HFFc6 (cell line): Measurements from ENCODE around the gene PPM1E. TPM values are rescaled to one million over a fixed set of nuclear protein-coding genes. Genes with fewer than 3 reads are reported as not detected.
A peak's percentile ranks its signal among the peaks of the same experiment; 100 is the strongest.
"Not testable (repeated sequence)": the region's sequence is repeated elsewhere in the genome, so short reads cannot be mapped to it uniquely, and the experiment has no call there.

ENCODE experiments used
- DNase-seq: peaks from one replicate; pipeline ENCODE4 v3.0.0-alpha.2; 2018
- H3K27ac Mint-ChIP-seq: 2 replicates; pipeline ENCODE4 v1.8.0; 2020; ENCODE audit warnings: mild to moderate bottlenecking, mixed read lengths
- H3K27me3 Mint-ChIP-seq: 2 replicates; pipeline ENCODE4 v1.8.0; 2021; ENCODE audit warnings: mild to moderate bottlenecking, moderate library complexity, mixed read lengths; ENCODE audit not compliant: insufficient read depth
- H3K36me3 Mint-ChIP-seq: 2 replicates; pipeline ENCODE4 v1.8.0; 2021; ENCODE audit warnings: low read depth, mixed read lengths
- H3K4me1 Mint-ChIP-seq: 2 replicates; pipeline ENCODE4 v1.8.0; 2020; ENCODE audit warnings: low read depth, mixed read lengths
- H3K4me3 Mint-ChIP-seq: 2 replicates; pipeline ENCODE4 v1.8.0; 2020; ENCODE audit warnings: mild to moderate bottlenecking, moderate library complexity, mixed read lengths
- H3K9me3 Mint-ChIP-seq: 2 replicates; pipeline ENCODE4 v1.8.0; 2020; ENCODE audit warnings: mild to moderate bottlenecking, mixed read lengths
- CTCF ChIP-seq: fragments of 200-600 bp; sonication (generic); IDR thresholded peaks from 2 replicates; pipeline ENCODE4 v1.5.0; 2021; ENCODE audit warnings: antibody characterized with exemption, mild to moderate bottlenecking
- total RNA-seq, 6 experiments: library from RNA; stranded (reverse); fragmentation: NEBNext Ultra II Directional; extraction: Animal tissue kit (Norgen Biotek cat#: 25700); gene quantifications; 2 replicates in 1 of 6; 3 replicates in 5 of 6; pipeline ENCODE4 v1.2.3, GENCODE V29; 2021

The PPM1E gene
- total RNA-seq, 6 experiments from 2014 or later: not detected

GRCh38 chr17:58956997-58957724 is 201.5 kb downstream of the PPM1E start:
- H3K27ac Mint-ChIP-seq: no peak overlapping the region
- DNase-seq: peak; percentile 14
- H3K36me3 Mint-ChIP-seq: no peaks in the 10 kb centered on the region
- no peak for TF ChIP-seq CTCF
- H3K9me3 Mint-ChIP-seq: no peaks in the 10 kb centered on the region; the same call in 1 of the 2 replicates
- peaks cover 20% of the 10 kb centered on the region for H3K4me1 Mint-ChIP-seq
- H3K4me3 Mint-ChIP-seq: no peak overlapping the region
- peaks cover 4% of the 10 kb centered on the region; the same call in 1 of the 2 replicates for H3K27me3 Mint-ChIP-seq

- not testable (repeated sequence) for H3K9me3 Mint-ChIP-seq, H3K27ac Mint-ChIP-seq, DNase-seq, H3K36me3 Mint-ChIP-seq, H3K27me3 Mint-ChIP-seq, H3K4me3 Mint-ChIP-seq
- peaks cover 20% of the 10 kb centered on the region for H3K4me1 Mint-ChIP-seq
Measured at GRCh38 chr17:58957725-58958073, 202.0 kb downstream of the PPM1E start.

GRCh38 chr17:58960068-58960467 is 204.4 kb downstream of the PPM1E start:
- peak; percentile 92 for DNase-seq
- Mint-ChIP-seq H3K4me1 (peaks cover 20% of the 10 kb centered on the region), H3K27me3 (no peaks in the 10 kb centered on the region), H3K27ac (peak overlapping the region; percentile 23), H3K4me3 (no peak overlapping the region), H3K36me3 (no peaks in the 10 kb centered on the region), H3K9me3 (no peaks in the 10 kb centered on the region)
- TF ChIP-seq CTCF: peak; percentile 66; the same call in 1 of the 2 replicates

- Mint-ChIP-seq H3K27ac (no peak overlapping the region), H3K4me1 (peaks cover 22% of the 10 kb centered on the region), H3K36me3 (no peaks in the 10 kb centered on the region), H3K27me3 (no peaks in the 10 kb centered on the region), H3K4me3 (no peak overlapping the region), H3K9me3 (no peaks in the 10 kb centered on the region)
- no peak for DNase-seq
- no peak for TF ChIP-seq CTCF
Measured at GRCh38 chr17:58965221-58965620, 209.6 kb downstream of the PPM1E start.

GRCh38 chr17:58966208-58966607 is 210.6 kb downstream of the PPM1E start:
- H3K27me3 Mint-ChIP-seq: no peaks in the 10 kb centered on the region
- no peaks in the 10 kb centered on the region for H3K36me3 Mint-ChIP-seq
- H3K4me1 Mint-ChIP-seq: peaks cover 28% of the 10 kb centered on the region
- H3K9me3 Mint-ChIP-seq: no peaks in the 10 kb centered on the region
- no peak overlapping the region for H3K4me3 Mint-ChIP-seq
- TF ChIP-seq CTCF: no peak
- no peak for DNase-seq
- no peak overlapping the region for H3K27ac Mint-ChIP-seq

- H3K4me3 Mint-ChIP-seq: peak overlapping the region; percentile 68; the same call in 1 of the 2 replicates
- H3K27me3 Mint-ChIP-seq: no peaks in the 10 kb centered on the region
- DNase-seq: no peak
- peaks cover 33% of the 10 kb centered on the region for H3K4me1 Mint-ChIP-seq
- H3K9me3 Mint-ChIP-seq: no peaks in the 10 kb centered on the region
- no peak for TF ChIP-seq CTCF
- peak overlapping the region; percentile 76; the same call in 1 of the 2 replicates for H3K27ac Mint-ChIP-seq
- no peaks in the 10 kb centered on the region for H3K36me3 Mint-ChIP-seq
Measured at GRCh38 chr17:58968426-58969061, 212.9 kb downstream of the PPM1E start.
